Measurements from ENCODE around the gene F5. TPM values are rescaled to one million over a fixed set of nuclear protein-coding genes. Genes with fewer than 3 reads are reported as not detected.

The F5 gene
- total and polyA plus RNA-seq, 2 experiments from 2014 or later = 0.16 TPM; not detected in 1

GRCh38 chr1:169510060-169510459, 76.2 kb downstream of the F5 start:
- Mint-ChIP-seq H3K36me3 (ENCODE audit: low read depth) (no peaks in the 10 kb centered on the region), H3K27ac (no peak overlapping the region), H3K9me3 (no peaks in the 10 kb centered on the region), H3K4me1 (peaks cover 6% of the 10 kb centered on the region), H3K27me3 (ENCODE audit: insufficient read depth, low read depth, poor library complexity) (no peaks in the 10 kb centered on the region), H3K4me3 (no peak overlapping the region)
- H4K20me1 ChIP-seq (replicated peaks; ENCODE audit: insufficient read depth) = no peaks in the 10 kb centered on the region
- no peak overlapping the region for H2AFZ ChIP-seq
- H3K4me2 ChIP-seq = no peak overlapping the region
- H3K36me3 ChIP-seq (ENCODE audit: insufficient read depth) = no peaks in the 10 kb centered on the region
- no peaks in the 10 kb centered on the region; the same call in 1 of the 2 replicates for H3K4me1 ChIP-seq (ENCODE audit: insufficient read depth)
- H3F3A ChIP-seq (replicated peaks; ENCODE audit: low read depth) = no peaks in the 10 kb centered on the region
- no peak overlapping the region for H3K27ac ChIP-seq (ENCODE audit: low read depth)
- no peaks in the 10 kb centered on the region for H3K79me2 ChIP-seq (replicated peaks; ENCODE audit: insufficient read depth)
- DNase-seq (ENCODE audit: low spot score) = no peak
- TF ChIP-seq STAT1 (IDR thresholded peaks at IDR 0.05; ENCODE audit: unreplicated experiment) = no peak
- no peak for TF ChIP-seq JUNB (IDR thresholded peaks at IDR 0.05; ENCODE audit: unreplicated experiment)
- no peaks in the 10 kb centered on the region for H3K27me3 ChIP-seq (ENCODE audit: insufficient read depth)
- no peak for ATAC-seq
- no peak overlapping the region for H3K4me3 ChIP-seq
- H3K9me2 ChIP-seq (ENCODE audit: insufficient read depth) = no peaks in the 10 kb centered on the region

- no peak overlapping the region for H3K27ac ChIP-seq (ENCODE audit: low read depth)
- no peak overlapping the region for H3K27ac Mint-ChIP-seq
- H3K79me2 ChIP-seq (replicated peaks; ENCODE audit: insufficient read depth) = no peaks in the 10 kb centered on the region
- no peak overlapping the region for H3K4me2 ChIP-seq
- H3K27me3 Mint-ChIP-seq (ENCODE audit: insufficient read depth, low read depth, poor library complexity) = no peaks in the 10 kb centered on the region
- H3K4me1 Mint-ChIP-seq = peaks cover 6% of the 10 kb centered on the region
- no peaks in the 10 kb centered on the region for H3K9me3 Mint-ChIP-seq
- no peaks in the 10 kb centered on the region; the same call in 1 of the 2 replicates for H3K4me1 ChIP-seq (ENCODE audit: insufficient read depth)
- no peaks in the 10 kb centered on the region for H3F3A ChIP-seq (replicated peaks; ENCODE audit: low read depth)
- H4K20me1 ChIP-seq (replicated peaks; ENCODE audit: insufficient read depth) = no peaks in the 10 kb centered on the region
- no peak for TF ChIP-seq JUNB (IDR thresholded peaks at IDR 0.05; ENCODE audit: unreplicated experiment)
- TF ChIP-seq POLR2AphosphoS5 (IDR thresholded peaks at IDR 0.05; ENCODE audit: low read depth) = no peak
- no peak for TF ChIP-seq NANOG (IDR thresholded peaks at IDR 0.05; ENCODE audit: borderline replicate concordance)
- no peak for TF ChIP-seq REST (IDR thresholded peaks at IDR 0.05; ENCODE audit: unreplicated experiment)
- H3K36me3 Mint-ChIP-seq (ENCODE audit: low read depth) = no peaks in the 10 kb centered on the region
- H3K36me3 ChIP-seq (ENCODE audit: insufficient read depth) = no peaks in the 10 kb centered on the region
- no peak overlapping the region for H2AFZ ChIP-seq
- no peak overlapping the region for H3K4me3 ChIP-seq
- no peak overlapping the region for H3K4me3 Mint-ChIP-seq
- ATAC-seq (no peak), DNase-seq (ENCODE audit: low spot score) (no peak)
- no peaks in the 10 kb centered on the region for H3K9me2 ChIP-seq (ENCODE audit: insufficient read depth)
- no peaks in the 10 kb centered on the region for H3K27me3 ChIP-seq (ENCODE audit: insufficient read depth)
Measured at GRCh38 chr1:169509354-169509753, 76.9 kb downstream of the F5 start.

GRCh38 chr1:169508432-169509338, 77.6 kb downstream of the F5 start:
- Histone ChIP-seq H3K27me3 (ENCODE audit: insufficient read depth) (no peaks in the 10 kb centered on the region), H3K4me3 (no peak overlapping the region), H3K27ac (ENCODE audit: low read depth) (no peak overlapping the region), H2AFZ (no peak overlapping the region), H3K9me2 (ENCODE audit: insufficient read depth) (no peaks in the 10 kb centered on the region), H3K79me2 (replicated peaks; ENCODE audit: insufficient read depth) (no peaks in the 10 kb centered on the region), H3F3A (replicated peaks; ENCODE audit: low read depth) (no peaks in the 10 kb centered on the region), H3K4me1 (ENCODE audit: insufficient read depth) (no peaks in the 10 kb centered on the region; the same call in 1 of the 2 replicates), H4K20me1 (replicated peaks; ENCODE audit: insufficient read depth) (no peaks in the 10 kb centered on the region), H3K36me3 (ENCODE audit: insufficient read depth) (no peaks in the 10 kb centered on the region), H3K4me2 (no peak overlapping the region)
- ATAC-seq (no peak), DNase-seq (ENCODE audit: low spot score) (no peak)
- Mint-ChIP-seq H3K9me3 (no peaks in the 10 kb centered on the region), H3K27me3 (ENCODE audit: insufficient read depth, low read depth, poor library complexity) (no peaks in the 10 kb centered on the region), H3K36me3 (ENCODE audit: low read depth) (no peaks in the 10 kb centered on the region), H3K27ac (no peak overlapping the region), H3K4me1 (peaks cover 6% of the 10 kb centered on the region), H3K4me3 (no peak overlapping the region)
- TF ChIP-seq JUNB (IDR thresholded peaks at IDR 0.05; ENCODE audit: unreplicated experiment) = no peak
- TF ChIP-seq ETS1 (IDR thresholded peaks at IDR 0.05) = no peak
- TF ChIP-seq CREB1 (CRISPR knock-in tag; IDR thresholded peaks at IDR 0.05; ENCODE audit: low read depth) = no peak
- TF ChIP-seq STAT1 (IDR thresholded peaks at IDR 0.05; ENCODE audit: unreplicated experiment) = no peak
- no peak for TF ChIP-seq REST (IDR thresholded peaks at IDR 0.05; ENCODE audit: unreplicated experiment)
- no peak for TF ChIP-seq EZH2 (IDR thresholded peaks at IDR 0.05; ENCODE audit: low read depth, unreplicated experiment)
- no peak for TF ChIP-seq ZNF114 (CRISPR knock-in tag; IDR thresholded peaks at IDR 0.05)
